H9 (cell line): Measurements from ENCODE around the gene FMNL3. TPM values are rescaled to one million over a fixed set of nuclear protein-coding genes. Genes with fewer than 3 reads are reported as not detected.

Experiments
- DNase-seq: peaks from one replicate; pipeline ENCODE4 v3.0.0-alpha.2; 2017
- H2AFZ ChIP-seq: one replicate; pipeline ENCODE4 v1.6.1; 2013; ENCODE audit warnings: mild to moderate bottlenecking, low read length, control low read depth, moderate library complexity
- H2AK5ac ChIP-seq: 2 replicates; pipeline ENCODE4 v1.6.1; 2013; ENCODE audit warnings: low read length, control low read depth, mixed read lengths; ENCODE audit not compliant: insufficient read length
- H2BK120ac ChIP-seq: one replicate; pipeline ENCODE4 v1.6.1; 2013; ENCODE audit warnings: low read depth, mild to moderate bottlenecking, low read length, control low read depth, inconsistent platforms; ENCODE audit not compliant: poor library complexity, severe bottlenecking
- H2BK12ac ChIP-seq: 2 replicates; pipeline ENCODE4 v1.6.1; 2013; ENCODE audit warnings: low read length, control low read depth, mixed read lengths, low read depth; ENCODE audit not compliant: insufficient read length
- H2BK15ac ChIP-seq: 2 replicates; pipeline ENCODE4 v1.6.1; 2013; ENCODE audit warnings: low read depth, low read length, control low read depth
- H2BK20ac ChIP-seq: one replicate; pipeline ENCODE4 v1.6.1; 2013; ENCODE audit warnings: low read depth, mild to moderate bottlenecking, low read length, control low read depth, inconsistent platforms; ENCODE audit not compliant: poor library complexity, severe bottlenecking
- H2BK5ac ChIP-seq: 2 replicates; pipeline ENCODE4 v1.6.1; 2013; ENCODE audit warnings: low read length, control low read depth, mixed read lengths; ENCODE audit not compliant: insufficient read length
- H3K14ac ChIP-seq: 2 replicates; pipeline ENCODE4 v1.6.1; 2013; ENCODE audit warnings: low read length, control low read depth; ENCODE audit not compliant: insufficient read depth
- H3K18ac ChIP-seq: 2 replicates; pipeline ENCODE4 v1.6.1; 2013; ENCODE audit warnings: low read depth, mild to moderate bottlenecking, mixed read lengths, low read length, control low read depth; ENCODE audit not compliant: insufficient read length
- H3K23ac ChIP-seq: 2 replicates; pipeline ENCODE4 v1.6.1; 2013; ENCODE audit warnings: low read length, control low read depth, mixed read lengths, low read depth; ENCODE audit not compliant: insufficient read length
- H3K23me2 ChIP-seq: 2 replicates; pipeline ENCODE4 v1.6.1; 2013; ENCODE audit warnings: low read depth, mild to moderate bottlenecking, mixed read lengths, low read length, control low read depth; ENCODE audit not compliant: insufficient read length, poor library complexity, severe bottlenecking
- H3K27ac ChIP-seq: 2 replicates; pipeline ENCODE4 v1.5.1; 2013; ENCODE audit warnings: low read length, control low read depth, mixed read lengths, low read depth; ENCODE audit not compliant: insufficient read length
- H3K27me3 ChIP-seq: 2 replicates; pipeline ENCODE4 v1.6.1; 2013; ENCODE audit warnings: low read length, control low read depth, inconsistent platforms; ENCODE audit not compliant: insufficient read depth
- H3K4ac ChIP-seq: 2 replicates; pipeline ENCODE4 v1.6.1; 2013; ENCODE audit warnings: low read depth, mild to moderate bottlenecking, control low read depth, inconsistent platforms, low read length, moderate library complexity
- H3K4me1 ChIP-seq: 2 replicates; pipeline ENCODE4 v1.6.1; 2013; ENCODE audit warnings: low read length, control low read depth, inconsistent platforms; ENCODE audit not compliant: insufficient read depth
- H3K4me2 ChIP-seq: 2 replicates; pipeline ENCODE4 v1.6.1; 2013; ENCODE audit warnings: low read length, control low read depth, mixed read lengths; ENCODE audit not compliant: insufficient read length, insufficient read depth
- H3K56ac ChIP-seq: 2 replicates; pipeline ENCODE4 v1.6.1; 2013; ENCODE audit warnings: low read depth, mild to moderate bottlenecking, mixed read lengths, low read length, control low read depth; ENCODE audit not compliant: insufficient read length
- H3K79me1 ChIP-seq: 2 replicates; pipeline ENCODE4 v1.6.1; 2013; ENCODE audit warnings: low read depth, mild to moderate bottlenecking, moderate library complexity, low read length, control low read depth, inconsistent platforms; ENCODE audit not compliant: insufficient read depth, poor library complexity, severe bottlenecking
- H3K79me2 ChIP-seq: 2 replicates; pipeline ENCODE4 v1.6.1; 2013; ENCODE audit warnings: low read length, control low read depth, inconsistent platforms; ENCODE audit not compliant: insufficient read depth
- H3K9ac ChIP-seq: 2 replicates; pipeline ENCODE4 v1.6.1; 2013; ENCODE audit warnings: low read length, control low read depth, mixed read lengths; ENCODE audit not compliant: insufficient read length; ENCODE audit errors: extremely low read depth
- H3K9me3 ChIP-seq: one replicate; pipeline ENCODE4 v1.6.1; 2013; ENCODE audit warnings: low read depth, low read length, inconsistent platforms; ENCODE audit not compliant: control insufficient read depth
- H3T11ph ChIP-seq: one replicate; pipeline ENCODE4 v1.6.1; 2013; ENCODE audit warnings: mild to moderate bottlenecking, low read length, control low read depth, inconsistent platforms
- H4K20me1 ChIP-seq: one replicate; pipeline ENCODE4 v1.6.1; 2013; ENCODE audit not compliant: control insufficient read depth, insufficient read length, insufficient read depth
- H4K5ac ChIP-seq: 2 replicates; pipeline ENCODE4 v1.6.1; 2013; ENCODE audit warnings: low read depth, mild to moderate bottlenecking, mixed read lengths, low read length, control low read depth; ENCODE audit not compliant: insufficient read length
- H4K8ac ChIP-seq: replicated peaks from 2 replicates; pipeline ENCODE4 v1.6.1; 2013; ENCODE audit warnings: low read length, control low read depth, mixed read lengths, low read depth; ENCODE audit not compliant: insufficient read length
- H4K91ac ChIP-seq: 2 replicates; pipeline ENCODE4 v1.6.1; 2013; ENCODE audit warnings: low read depth, mild to moderate bottlenecking, moderate library complexity, mixed read lengths, low read length, control low read depth; ENCODE audit not compliant: insufficient read length
- H3K27ac Mint-ChIP-seq, 3 experiments: 2 replicates in 2 of 3; 3 replicates in 1 of 3; pipeline ENCODE4 v1.8.0; 2020 to 2021; ENCODE audit warnings: mixed read lengths in 3 of 3, mild to moderate bottlenecking in 1 of 3, moderate library complexity in 1 of 3
- H3K27me3 Mint-ChIP-seq: 2 replicates; pipeline ENCODE4 v1.8.0; 2021; ENCODE audit warnings: low read depth, mild to moderate bottlenecking, moderate library complexity, mixed read lengths
- H3K36me3 Mint-ChIP-seq, 3 experiments: 2 replicates in 2 of 3; 3 replicates in 1 of 3; pipeline ENCODE4 v1.8.0; 2020 to 2021; ENCODE audit warnings: low read depth in 3 of 3, mixed read lengths in 3 of 3; ENCODE audit not compliant: insufficient read depth in 1 of 3
- H3K4me1 Mint-ChIP-seq, 2 experiments: 2 replicates each; pipeline ENCODE4 v1.8.0; 2020; ENCODE audit warnings: mixed read lengths in 2 of 2
- H3K4me3 Mint-ChIP-seq, 2 experiments: 2 replicates in 1 of 2; 3 replicates in 1 of 2; pipeline ENCODE4 v1.8.0; 2020 to 2021; ENCODE audit warnings: mild to moderate bottlenecking in 2 of 2, mixed read lengths in 2 of 2, moderate library complexity in 1 of 2
- H3K9me3 Mint-ChIP-seq, 2 experiments: 2 replicates in 1 of 2; 3 replicates in 1 of 2; pipeline ENCODE4 v1.8.0; 2020; ENCODE audit warnings: mild to moderate bottlenecking in 2 of 2, mixed read lengths in 2 of 2, moderate library complexity in 1 of 2
- total RNA-seq: library from RNA; stranded (reverse); gene quantifications from 2 replicates; pipeline ENCODE4 v1.2.1, GENCODE V29; 2021
- TF ChIP-seq, protein P1 (sequence below): fragments of 200-600 bp; sonication (generic); conservative IDR thresholded peaks from 3 replicates; pipeline ENCODE4 v1.8.0; 2021; ENCODE audit warnings: antibody characterized with exemption, mild to moderate bottlenecking

FMNL3 gene
- total RNA-seq, 1 experiment from 2014 or later, result 22.8 TPM

DNA sequence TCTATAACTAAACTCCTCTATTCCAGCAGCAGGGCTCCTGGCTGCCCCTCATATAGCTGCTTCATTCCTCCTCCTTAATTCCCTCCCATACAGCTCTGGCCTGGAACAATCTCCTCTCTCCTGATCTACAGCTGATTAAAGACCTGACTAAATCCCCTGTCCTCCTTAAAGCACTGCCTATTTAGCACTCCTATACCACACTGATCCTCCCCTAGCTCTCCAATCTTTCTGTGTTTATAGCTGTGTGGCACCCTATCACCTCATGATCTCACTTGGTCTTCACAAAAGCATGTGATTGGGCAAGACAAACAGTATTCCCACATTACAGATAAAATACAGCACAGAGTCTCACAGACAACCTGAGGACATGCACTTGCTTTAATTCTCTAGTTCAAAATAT, 17.4 kb downstream of the FMNL3 start:
- no peaks in the 10 kb centered on the region for H4K20me1 ChIP-seq

More for the DNA sequence above, 17.4 kb downstream of the FMNL3 start:
- Histone ChIP-seq H2AK5ac (no peak overlapping the region), H2BK120ac (no peak overlapping the region), H4K91ac (no peak overlapping the region), H4K8ac (no peak overlapping the region), H3K9ac (no peak overlapping the region), H3K14ac (no peak overlapping the region), H3K4me1 (no peaks in the 10 kb centered on the region; the same call in 1 of the 2 replicates), H2BK12ac (no peak overlapping the region), H3K4me2 (no peak overlapping the region), H3K23ac (no peak overlapping the region), H3K4ac (no peak overlapping the region), H3K9me3 (no peaks in the 10 kb centered on the region), H3K27me3 (no peaks in the 10 kb centered on the region), H2AFZ (no peak overlapping the region), H3K23me2 (no peaks in the 10 kb centered on the region), H3K56ac (no peak overlapping the region), H3K18ac (no peak overlapping the region), H3K79me2 (no peaks in the 10 kb centered on the region; the same call in 1 of the 2 replicates), H3K79me1 (no peaks in the 10 kb centered on the region), H2BK20ac (no peak overlapping the region), H2BK5ac (no peak overlapping the region), H2BK15ac (no peak overlapping the region), H4K5ac (no peak overlapping the region), H3K27ac (no peak overlapping the region), H3T11ph (no peak overlapping the region)
- Mint-ChIP-seq H3K27ac (peak overlapping the region in 1 of 3 experiments; percentile 10; a peak in 1 of 7 replicates), H3K9me3 (peaks cover 2 to 3% of the 10 kb centered on the region in 2 experiments; a peak in 4 of 5 replicates), H3K27me3 (no peaks in the 10 kb centered on the region), H3K36me3 (peaks cover 0 to 11% (median 3%) of the 10 kb centered on the region in 3 experiments; a peak in 6 of 7 replicates), H3K4me3 (no peak overlapping the region), H3K4me1 (peaks cover 23 to 25% of the 10 kb centered on the region in 2 experiments)
- TF ChIP-seq, protein P1, sequence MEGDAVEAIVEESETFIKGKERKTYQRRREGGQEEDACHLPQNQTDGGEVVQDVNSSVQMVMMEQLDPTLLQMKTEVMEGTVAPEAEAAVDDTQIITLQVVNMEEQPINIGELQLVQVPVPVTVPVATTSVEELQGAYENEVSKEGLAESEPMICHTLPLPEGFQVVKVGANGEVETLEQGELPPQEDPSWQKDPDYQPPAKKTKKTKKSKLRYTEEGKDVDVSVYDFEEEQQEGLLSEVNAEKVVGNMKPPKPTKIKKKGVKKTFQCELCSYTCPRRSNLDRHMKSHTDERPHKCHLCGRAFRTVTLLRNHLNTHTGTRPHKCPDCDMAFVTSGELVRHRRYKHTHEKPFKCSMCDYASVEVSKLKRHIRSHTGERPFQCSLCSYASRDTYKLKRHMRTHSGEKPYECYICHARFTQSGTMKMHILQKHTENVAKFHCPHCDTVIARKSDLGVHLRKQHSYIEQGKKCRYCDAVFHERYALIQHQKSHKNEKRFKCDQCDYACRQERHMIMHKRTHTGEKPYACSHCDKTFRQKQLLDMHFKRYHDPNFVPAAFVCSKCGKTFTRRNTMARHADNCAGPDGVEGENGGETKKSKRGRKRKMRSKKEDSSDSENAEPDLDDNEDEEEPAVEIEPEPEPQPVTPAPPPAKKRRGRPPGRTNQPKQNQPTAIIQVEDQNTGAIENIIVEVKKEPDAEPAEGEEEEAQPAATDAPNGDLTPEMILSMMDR, result no peak
- DNase-seq, result no peak
